Trophoblast cell (in vitro differentiated cells and primary cell): ENCODE results near the gene PALMD.

ENCODE experiments used
- DNase-seq, 2 donors: peaks; one replicate each; pipeline ENCODE4 v3.0.0-alpha.2; 2016
- H2AFZ ChIP-seq: 2 replicates; pipeline ENCODE4 v1.6.1; 2013; ENCODE audit warnings: low read length, moderate library complexity, mild to moderate bottlenecking; ENCODE audit not compliant: insufficient read depth, poor library complexity
- H2AK5ac ChIP-seq: 2 replicates; pipeline ENCODE4 v1.6.1; 2013; ENCODE audit warnings: mild to moderate bottlenecking, low read length
- H2BK120ac ChIP-seq: 2 replicates; pipeline ENCODE4 v1.6.1; 2013; ENCODE audit warnings: low read length, mild to moderate bottlenecking, moderate library complexity; ENCODE audit not compliant: insufficient read depth, poor library complexity
- H2BK12ac ChIP-seq: 2 replicates; pipeline ENCODE4 v1.6.1; 2013; ENCODE audit warnings: mild to moderate bottlenecking, low read length, moderate library complexity
- H2BK5ac ChIP-seq: 2 replicates; pipeline ENCODE4 v1.6.1; 2013; ENCODE audit warnings: low read length, low read depth, moderate library complexity, mild to moderate bottlenecking; ENCODE audit not compliant: poor library complexity
- H3K14ac ChIP-seq: 2 replicates; pipeline ENCODE4 v1.6.1; 2013; ENCODE audit warnings: mild to moderate bottlenecking, low read length
- H3K18ac ChIP-seq: 2 replicates; pipeline ENCODE4 v1.6.1; 2013; ENCODE audit warnings: mild to moderate bottlenecking, low read length
- H3K23ac ChIP-seq: 2 replicates; pipeline ENCODE4 v1.6.1; 2013; ENCODE audit warnings: low read length
- H3K27ac ChIP-seq: 2 replicates; pipeline ENCODE4 v1.5.1; 2013; ENCODE audit warnings: low read depth, mild to moderate bottlenecking, inconsistent platforms, low read length, moderate library complexity
- H3K27me3 ChIP-seq: 2 replicates; pipeline ENCODE4 v1.6.1; 2013; ENCODE audit warnings: inconsistent platforms, mild to moderate bottlenecking, low read length, moderate library complexity; ENCODE audit not compliant: insufficient read depth
- H3K36me3 ChIP-seq, 2 experiments: 1 replicate in 1 of 2; 2 replicates in 1 of 2; pipeline ENCODE4 v1.6.1; 2013; ENCODE audit warnings: low read length in 2 of 2, mild to moderate bottlenecking in 2 of 2, moderate library complexity in 1 of 2; ENCODE audit not compliant: insufficient read depth in 2 of 2, control insufficient read depth in 1 of 2
- H3K4ac ChIP-seq: 2 replicates; pipeline ENCODE4 v1.6.1; 2013; ENCODE audit warnings: low read depth, mild to moderate bottlenecking, low read length, moderate library complexity
- H3K4me1 ChIP-seq, 2 experiments: 1 replicate in 1 of 2; 2 replicates in 1 of 2; pipeline ENCODE4 v1.6.1; 2013; ENCODE audit warnings: low read length in 2 of 2, mild to moderate bottlenecking in 2 of 2, moderate library complexity in 1 of 2; ENCODE audit not compliant: insufficient read depth in 2 of 2, control insufficient read depth in 1 of 2
- H3K4me2 ChIP-seq: 2 replicates; pipeline ENCODE4 v1.6.1; 2013; ENCODE audit warnings: inconsistent platforms, mild to moderate bottlenecking, low read length, moderate library complexity
- H3K4me3 ChIP-seq: 2 replicates; pipeline ENCODE4 v1.5.1; 2013; ENCODE audit warnings: mild to moderate bottlenecking, low read depth, low read length, inconsistent platforms
- H3K79me1 ChIP-seq: one replicate; pipeline ENCODE4 v1.6.1; 2013; ENCODE audit warnings: low read length
- H3K79me2 ChIP-seq: 2 replicates; pipeline ENCODE4 v1.6.1; 2013; ENCODE audit warnings: low read length, mild to moderate bottlenecking; ENCODE audit not compliant: control insufficient read depth, insufficient read depth, poor library complexity
- H3K9ac ChIP-seq: 2 replicates; pipeline ENCODE4 v1.6.1; 2013; ENCODE audit warnings: mild to moderate bottlenecking, low read length
- H3K9me3 ChIP-seq: 2 replicates; pipeline ENCODE4 v1.6.1; 2013; ENCODE audit warnings: low read depth, mild to moderate bottlenecking, control low read depth, inconsistent platforms, low read length; ENCODE audit not compliant: insufficient read depth
- H4K12ac ChIP-seq: 2 replicates; pipeline ENCODE4 v1.6.1; 2013; ENCODE audit warnings: low read depth, mild to moderate bottlenecking, low read length, moderate library complexity
- H4K8ac ChIP-seq: 2 replicates; pipeline ENCODE4 v1.6.1; 2013; ENCODE audit warnings: low read depth, mild to moderate bottlenecking, low read length, moderate library complexity
- H4K91ac ChIP-seq: one replicate; pipeline ENCODE4 v1.6.1; 2013; ENCODE audit warnings: low read depth, mild to moderate bottlenecking, low read length, moderate library complexity
- WGBS: extraction: QIAGEN DNeasy Blood & Tissue Kit; methylation state at CpG from one replicate; pipeline ENCODE4 v1.1.7; 2013; ENCODE audit warnings: missing lambda C conversion rate; ENCODE audit not compliant: insufficient read length, insufficient coverage; ENCODE audit errors: extremely low coverage; 5-methylcytosine and 5-hydroxymethylcytosine counted together

PALMD gene

GRCh38 chr1:99650030-99650429 is 4.1 kb downstream of the PALMD start:
- no CpG with 5 or more reads among the region's 2 CpGs for WGBS
- H3K4ac ChIP-seq: no peak overlapping the region
- no peak overlapping the region for H3K27ac ChIP-seq
- H3K4me1 ChIP-seq: peaks cover 0 to 2% of the 10 kb centered on the region in 2 experiments
- no peak overlapping the region for H2BK120ac ChIP-seq
- H4K12ac ChIP-seq: no peak overlapping the region
- H3K18ac ChIP-seq: no peak overlapping the region
- H2AFZ ChIP-seq: no peak overlapping the region
- no peak overlapping the region for H3K4me3 ChIP-seq
- H3K23ac ChIP-seq: no peak overlapping the region
- no peak overlapping the region for H2BK12ac ChIP-seq
- H3K9ac ChIP-seq: no peak overlapping the region
- no peak for DNase-seq
- no peak overlapping the region for H4K8ac ChIP-seq
- H3K14ac ChIP-seq: no peak overlapping the region
- no peak overlapping the region for H4K91ac ChIP-seq
- H3K27me3 ChIP-seq: no peaks in the 10 kb centered on the region
- H3K36me3 ChIP-seq: no peaks in the 10 kb centered on the region
- no peaks in the 10 kb centered on the region for H3K9me3 ChIP-seq
- no peak overlapping the region for H2AK5ac ChIP-seq
- H3K79me1 ChIP-seq: no peaks in the 10 kb centered on the region
- no peak overlapping the region for H2BK5ac ChIP-seq
- no peak overlapping the region for H3K4me2 ChIP-seq
- H3K79me2 ChIP-seq: no peaks in the 10 kb centered on the region

- Histone ChIP-seq H2BK5ac (no peak overlapping the region), H3K4me1 (no peaks in the 10 kb centered on the region), H4K8ac (no peak overlapping the region), H3K9me3 (no peaks in the 10 kb centered on the region), H3K79me2 (no peaks in the 10 kb centered on the region), H3K79me1 (no peaks in the 10 kb centered on the region), H3K4me2 (no peak overlapping the region), H3K9ac (no peak overlapping the region), H3K27me3 (no peaks in the 10 kb centered on the region), H2AFZ (no peak overlapping the region), H3K14ac (no peak overlapping the region), H3K36me3 (no peaks in the 10 kb centered on the region), H2BK12ac (no peak overlapping the region), H3K4me3 (no peak overlapping the region), H3K23ac (no peak overlapping the region), H3K27ac (no peak overlapping the region), H4K91ac (no peak overlapping the region), H2BK120ac (no peak overlapping the region), H3K4ac (no peak overlapping the region), H3K18ac (no peak overlapping the region), H4K12ac (no peak overlapping the region), H2AK5ac (no peak overlapping the region)
- WGBS: no CpG with 5 or more reads among the region's 3 CpGs
- no peak for DNase-seq
These were observed 5.0 kb downstream of the PALMD start for GRCh38 chr1:99650773-99651437.

GRCh38 chr1:99652881-99653281 is 7.0 kb downstream of the PALMD start:
- Histone ChIP-seq H3K14ac (no peak overlapping the region), H4K91ac (no peak overlapping the region), H3K4me3 (no peak overlapping the region), H4K12ac (no peak overlapping the region), H3K36me3 (no peaks in the 10 kb centered on the region), H3K79me2 (no peaks in the 10 kb centered on the region), H2BK12ac (no peak overlapping the region), H3K4me2 (no peak overlapping the region), H3K9me3 (no peaks in the 10 kb centered on the region), H3K27me3 (no peaks in the 10 kb centered on the region), H3K18ac (no peak overlapping the region), H2BK120ac (no peak overlapping the region), H2BK5ac (no peak overlapping the region), H3K27ac (no peak overlapping the region), H3K4me1 (no peaks in the 10 kb centered on the region), H3K23ac (no peak overlapping the region), H4K8ac (no peak overlapping the region), H3K4ac (no peak overlapping the region), H3K9ac (no peak overlapping the region), H2AK5ac (no peak overlapping the region), H2AFZ (no peak overlapping the region), H3K79me1 (no peaks in the 10 kb centered on the region)
- no CpG with 5 or more reads among the region's 2 CpGs for WGBS
- DNase-seq: no peak

DNA sequence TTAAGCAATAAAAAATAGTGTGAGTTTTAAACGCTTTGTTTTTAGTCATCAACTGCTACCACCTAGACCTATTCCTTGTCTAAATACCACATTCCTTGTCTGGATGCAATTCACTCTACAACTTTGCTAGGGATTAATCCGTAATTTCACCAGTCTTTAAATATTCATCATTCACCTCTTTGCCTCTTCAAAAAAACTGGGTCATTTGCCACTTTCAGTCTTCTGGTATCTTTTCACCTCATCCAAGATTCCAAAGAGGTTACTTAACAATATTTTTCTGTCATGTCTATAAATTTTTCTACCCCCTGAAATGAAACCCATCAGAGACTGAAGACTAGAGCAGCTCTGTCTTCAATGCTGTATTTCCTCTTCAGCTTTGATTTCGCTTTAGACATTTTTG is 9.5 kb downstream of the PALMD start:
- Histone ChIP-seq H3K4me1 (no peaks in the 10 kb centered on the region), H4K8ac (no peak overlapping the region), H3K18ac (no peak overlapping the region), H2BK5ac (no peak overlapping the region), H4K91ac (no peak overlapping the region), H3K27me3 (no peaks in the 10 kb centered on the region), H3K79me1 (no peaks in the 10 kb centered on the region), H2AFZ (no peak overlapping the region), H3K9ac (no peak overlapping the region), H3K9me3 (no peaks in the 10 kb centered on the region), H3K4me3 (no peak overlapping the region), H3K79me2 (no peaks in the 10 kb centered on the region), H4K12ac (no peak overlapping the region), H2AK5ac (no peak overlapping the region), H3K23ac (no peak overlapping the region), H2BK12ac (no peak overlapping the region), H3K27ac (no peak overlapping the region), H3K14ac (no peak overlapping the region), H2BK120ac (no peak overlapping the region), H3K4ac (no peak overlapping the region), H3K36me3 (no peaks in the 10 kb centered on the region), H3K4me2 (no peak overlapping the region)
- WGBS: no CpG with 5 or more reads among the region's 3 CpGs
- DNase-seq: no peak
